ENCODE results near the gene GABRP. TPM values are rescaled to one million over a fixed set of nuclear protein-coding genes. Genes with fewer than 3 reads are reported as not detected.

GABRP gene
- total RNA-seq, 1 donor = not detected

GRCh38 chr5:170771496-170771895, 12.0 kb upstream of the GABRP start:
- no peak for DNase-seq (ENCODE audit: low read depth)
- no peak overlapping the region for H3K4me3 ChIP-seq (ENCODE audit: low read depth, low read length)
- TF ChIP-seq CTCF (IDR thresholded peaks at IDR 0.05; ENCODE audit: insufficient read depth, low read length) = no peak

- no peak overlapping the region for H3K4me3 ChIP-seq (ENCODE audit: low read depth, low read length)
- TF ChIP-seq CTCF (IDR thresholded peaks at IDR 0.05; ENCODE audit: insufficient read depth, low read length) = no peak
- no peak for DNase-seq (ENCODE audit: low read depth)
These were observed 10.2 kb upstream of the GABRP start for GRCh38 chr5:170773024-170773985.

- TF ChIP-seq CTCF (IDR thresholded peaks at IDR 0.05; ENCODE audit: insufficient read depth, low read length) = no peak
- H3K4me3 ChIP-seq (ENCODE audit: low read depth, low read length) = no peak overlapping the region
- DNase-seq (ENCODE audit: low read depth) = no peak
These were observed 8.7 kb upstream of the GABRP start for GRCh38 chr5:170774831-170775230.

- DNase-seq (ENCODE audit: low read depth) = no peak
- TF ChIP-seq CTCF (IDR thresholded peaks at IDR 0.05; ENCODE audit: insufficient read depth, low read length) = no peak
- no peak overlapping the region for H3K4me3 ChIP-seq (ENCODE audit: low read depth, low read length)
These were observed 1.6 kb upstream of the GABRP start for GRCh38 chr5:170781946-170782345.

GRCh38 chr5:170782438-170782837, 1.1 kb upstream of the GABRP start:
- no peak for TF ChIP-seq CTCF (IDR thresholded peaks at IDR 0.05; ENCODE audit: insufficient read depth, low read length)
- H3K4me3 ChIP-seq (ENCODE audit: low read depth, low read length) = no peak overlapping the region
- DNase-seq (ENCODE audit: low read depth) = no peak

GRCh38 chr5:170785416-170785815, 1.9 kb downstream of the GABRP start:
- no peak overlapping the region for H3K4me3 ChIP-seq (ENCODE audit: low read depth, low read length)
- DNase-seq (ENCODE audit: low read depth) = no peak
- TF ChIP-seq CTCF (IDR thresholded peaks at IDR 0.05; ENCODE audit: insufficient read depth, low read length) = no peak
